HCT116 (cell line): ENCODE measurements around the gene OSBPL8.

ENCODE experiments used
- EZH2 ChIP-seq: fragments of 200-600 bp; sonication (generic); IDR thresholded peaks from 2 replicates; pipeline ENCODE4 v1.6.1; 2017; ENCODE audit warnings: antibody characterized with exemption, mixed run types
- POLR2A ChIP-seq: IDR thresholded peaks from 2 replicates; pipeline ENCODE4 v1.7.0; 2011; ENCODE audit warnings: borderline replicate concordance; ENCODE audit not compliant: insufficient read depth, insufficient read length; ENCODE audit errors: extremely low read depth
- POLR2AphosphoS5 ChIP-seq: IDR thresholded peaks from 2 replicates; pipeline ENCODE4 v1.6.1; 2011; ENCODE audit warnings: mild to moderate bottlenecking, low read depth, low read length, moderate library complexity
- RAD21 ChIP-seq: IDR thresholded peaks from 2 replicates; pipeline ENCODE4 v1.6.1; 2012; ENCODE audit warnings: low read depth, mild to moderate bottlenecking
- SIN3A ChIP-seq: IDR thresholded peaks from 2 replicates; pipeline ENCODE4 v1.6.1; 2012; ENCODE audit warnings: low read depth
- TCF7L2 ChIP-seq: IDR thresholded peaks from 2 replicates; pipeline ENCODE4 v1.7.0; 2011; ENCODE audit warnings: borderline replicate concordance, inconsistent platforms; ENCODE audit not compliant: insufficient read depth, insufficient read length; ENCODE audit errors: extremely low read depth
- YY1 ChIP-seq: IDR thresholded peaks from 2 replicates; pipeline ENCODE4 v1.6.1; 2011; ENCODE audit warnings: low read length, low read depth, moderate library complexity, mild to moderate bottlenecking; ENCODE audit not compliant: insufficient replicate concordance; ENCODE audit errors: extremely low read depth
- ZFX ChIP-seq: fragments of 450-650 bp; IDR thresholded peaks from 2 replicates; pipeline ENCODE4 v1.6.1; 2017
- ZNF274 ChIP-seq: fragments of 200-500 bp; sonication (Bioruptor generic); IDR thresholded peaks from 2 replicates; pipeline ENCODE4 v1.6.1; 2014; ENCODE audit warnings: mild to moderate bottlenecking, low read depth, low read length, inconsistent platforms
- TF ChIP-seq, protein P1 (sequence below), 3 experiments: fragments of 200-600 bp in 1 of 3; sonication (generic) in 1 of 3; IDR thresholded peaks in 2 of 3; conservative IDR thresholded peaks in 1 of 3; 2 replicates each; pipeline ENCODE4 v1.5.1; 2012 to 2017; ENCODE audit warnings: low read depth in 2 of 3, low read length in 2 of 3, antibody characterized with exemption in 1 of 3, borderline replicate concordance in 1 of 3, control low read depth in 1 of 3, mild to moderate bottlenecking in 1 of 3, mixed read lengths in 1 of 3, mixed run types in 1 of 3, moderate library complexity in 1 of 3; ENCODE audit not compliant: insufficient read depth in 1 of 3
- TF ChIP-seq, protein P2 (sequence below): IDR thresholded peaks from 2 replicates; pipeline ENCODE4 v1.6.1; 2012; ENCODE audit warnings: low read depth
- TF ChIP-seq, protein P3 (sequence below): IDR thresholded peaks from 2 replicates; pipeline ENCODE4 v1.6.1; 2012
- TF ChIP-seq, protein P4 (sequence below): IDR thresholded peaks from 2 replicates; pipeline ENCODE4 v1.6.1; 2011; ENCODE audit warnings: mild to moderate bottlenecking, low read length, moderate library complexity; ENCODE audit not compliant: insufficient replicate concordance; ENCODE audit errors: extremely low read depth

DNA sequence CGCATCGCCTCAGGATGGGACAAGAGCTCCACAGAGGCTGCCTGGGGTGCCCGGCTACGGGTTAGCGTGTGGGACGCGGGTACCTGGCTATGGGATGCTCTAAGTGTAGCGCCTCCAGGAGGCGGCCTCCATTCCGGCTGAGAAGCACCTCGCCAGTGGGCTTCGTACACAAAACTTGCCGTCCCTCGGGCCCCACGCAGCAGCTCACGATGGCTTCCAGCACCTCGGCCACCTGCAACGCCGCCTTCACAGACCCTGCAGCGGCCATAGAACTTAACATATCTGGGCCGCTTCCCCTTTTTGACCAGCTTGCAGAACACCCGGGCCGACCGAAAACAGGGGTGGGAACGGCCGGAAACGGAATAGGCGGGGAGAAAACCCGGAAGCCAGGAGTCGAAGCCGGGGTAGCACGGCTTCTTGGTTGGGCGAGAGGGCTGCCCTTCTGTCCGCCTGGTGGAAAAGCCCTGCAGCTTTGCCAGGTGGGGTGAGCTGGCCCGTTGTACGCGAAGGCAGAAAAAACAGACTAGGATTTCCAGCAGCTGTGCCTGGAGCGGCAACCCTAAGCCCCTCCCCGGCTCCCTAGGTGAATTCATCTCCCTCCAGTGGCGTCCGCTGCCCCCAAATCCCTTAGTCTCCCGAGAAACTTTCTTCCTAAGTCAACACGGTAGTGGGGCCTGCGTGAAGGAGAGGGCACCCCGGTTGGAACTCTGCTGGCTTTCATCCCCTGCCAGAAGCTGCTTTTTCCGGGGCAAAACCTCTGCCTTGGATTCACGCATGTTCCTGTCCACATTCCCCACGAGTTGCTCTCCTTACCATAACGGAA, 211.3 kb downstream of the OSBPL8 start, which contains the start of gene BBS10:
- TF ChIP-seq, protein P1, sequence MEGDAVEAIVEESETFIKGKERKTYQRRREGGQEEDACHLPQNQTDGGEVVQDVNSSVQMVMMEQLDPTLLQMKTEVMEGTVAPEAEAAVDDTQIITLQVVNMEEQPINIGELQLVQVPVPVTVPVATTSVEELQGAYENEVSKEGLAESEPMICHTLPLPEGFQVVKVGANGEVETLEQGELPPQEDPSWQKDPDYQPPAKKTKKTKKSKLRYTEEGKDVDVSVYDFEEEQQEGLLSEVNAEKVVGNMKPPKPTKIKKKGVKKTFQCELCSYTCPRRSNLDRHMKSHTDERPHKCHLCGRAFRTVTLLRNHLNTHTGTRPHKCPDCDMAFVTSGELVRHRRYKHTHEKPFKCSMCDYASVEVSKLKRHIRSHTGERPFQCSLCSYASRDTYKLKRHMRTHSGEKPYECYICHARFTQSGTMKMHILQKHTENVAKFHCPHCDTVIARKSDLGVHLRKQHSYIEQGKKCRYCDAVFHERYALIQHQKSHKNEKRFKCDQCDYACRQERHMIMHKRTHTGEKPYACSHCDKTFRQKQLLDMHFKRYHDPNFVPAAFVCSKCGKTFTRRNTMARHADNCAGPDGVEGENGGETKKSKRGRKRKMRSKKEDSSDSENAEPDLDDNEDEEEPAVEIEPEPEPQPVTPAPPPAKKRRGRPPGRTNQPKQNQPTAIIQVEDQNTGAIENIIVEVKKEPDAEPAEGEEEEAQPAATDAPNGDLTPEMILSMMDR (IDR thresholded peaks at IDR 0.05 in 2 of 3, conservative IDR thresholded peaks at IDR 0.05 in 1 of 3; ENCODE audit: borderline replicate concordance in 1 of 3, insufficient read depth in 1 of 3, low read depth in 2 of 3, low read length in 2 of 3), result peak; percentile 33 to 63 (median 49); a peak in 4 of 6 replicates
- no peak for TF ChIP-seq EZH2
- TF ChIP-seq POLR2AphosphoS5, result peak; percentile 85
- TF ChIP-seq, protein P2, sequence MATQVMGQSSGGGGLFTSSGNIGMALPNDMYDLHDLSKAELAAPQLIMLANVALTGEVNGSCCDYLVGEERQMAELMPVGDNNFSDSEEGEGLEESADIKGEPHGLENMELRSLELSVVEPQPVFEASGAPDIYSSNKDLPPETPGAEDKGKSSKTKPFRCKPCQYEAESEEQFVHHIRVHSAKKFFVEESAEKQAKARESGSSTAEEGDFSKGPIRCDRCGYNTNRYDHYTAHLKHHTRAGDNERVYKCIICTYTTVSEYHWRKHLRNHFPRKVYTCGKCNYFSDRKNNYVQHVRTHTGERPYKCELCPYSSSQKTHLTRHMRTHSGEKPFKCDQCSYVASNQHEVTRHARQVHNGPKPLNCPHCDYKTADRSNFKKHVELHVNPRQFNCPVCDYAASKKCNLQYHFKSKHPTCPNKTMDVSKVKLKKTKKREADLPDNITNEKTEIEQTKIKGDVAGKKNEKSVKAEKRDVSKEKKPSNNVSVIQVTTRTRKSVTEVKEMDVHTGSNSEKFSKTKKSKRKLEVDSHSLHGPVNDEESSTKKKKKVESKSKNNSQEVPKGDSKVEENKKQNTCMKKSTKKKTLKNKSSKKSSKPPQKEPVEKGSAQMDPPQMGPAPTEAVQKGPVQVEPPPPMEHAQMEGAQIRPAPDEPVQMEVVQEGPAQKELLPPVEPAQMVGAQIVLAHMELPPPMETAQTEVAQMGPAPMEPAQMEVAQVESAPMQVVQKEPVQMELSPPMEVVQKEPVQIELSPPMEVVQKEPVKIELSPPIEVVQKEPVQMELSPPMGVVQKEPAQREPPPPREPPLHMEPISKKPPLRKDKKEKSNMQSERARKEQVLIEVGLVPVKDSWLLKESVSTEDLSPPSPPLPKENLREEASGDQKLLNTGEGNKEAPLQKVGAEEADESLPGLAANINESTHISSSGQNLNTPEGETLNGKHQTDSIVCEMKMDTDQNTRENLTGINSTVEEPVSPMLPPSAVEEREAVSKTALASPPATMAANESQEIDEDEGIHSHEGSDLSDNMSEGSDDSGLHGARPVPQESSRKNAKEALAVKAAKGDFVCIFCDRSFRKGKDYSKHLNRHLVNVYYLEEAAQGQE, result no peak
- TF ChIP-seq POLR2A, result peak; percentile 5
- peak; percentile 68 for TF ChIP-seq YY1
- TF ChIP-seq, protein P3, sequence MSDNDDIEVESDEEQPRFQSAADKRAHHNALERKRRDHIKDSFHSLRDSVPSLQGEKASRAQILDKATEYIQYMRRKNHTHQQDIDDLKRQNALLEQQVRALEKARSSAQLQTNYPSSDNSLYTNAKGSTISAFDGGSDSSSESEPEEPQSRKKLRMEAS, result peak; percentile 30; the same call in 1 of the 2 replicates
- TF ChIP-seq, protein P4, sequence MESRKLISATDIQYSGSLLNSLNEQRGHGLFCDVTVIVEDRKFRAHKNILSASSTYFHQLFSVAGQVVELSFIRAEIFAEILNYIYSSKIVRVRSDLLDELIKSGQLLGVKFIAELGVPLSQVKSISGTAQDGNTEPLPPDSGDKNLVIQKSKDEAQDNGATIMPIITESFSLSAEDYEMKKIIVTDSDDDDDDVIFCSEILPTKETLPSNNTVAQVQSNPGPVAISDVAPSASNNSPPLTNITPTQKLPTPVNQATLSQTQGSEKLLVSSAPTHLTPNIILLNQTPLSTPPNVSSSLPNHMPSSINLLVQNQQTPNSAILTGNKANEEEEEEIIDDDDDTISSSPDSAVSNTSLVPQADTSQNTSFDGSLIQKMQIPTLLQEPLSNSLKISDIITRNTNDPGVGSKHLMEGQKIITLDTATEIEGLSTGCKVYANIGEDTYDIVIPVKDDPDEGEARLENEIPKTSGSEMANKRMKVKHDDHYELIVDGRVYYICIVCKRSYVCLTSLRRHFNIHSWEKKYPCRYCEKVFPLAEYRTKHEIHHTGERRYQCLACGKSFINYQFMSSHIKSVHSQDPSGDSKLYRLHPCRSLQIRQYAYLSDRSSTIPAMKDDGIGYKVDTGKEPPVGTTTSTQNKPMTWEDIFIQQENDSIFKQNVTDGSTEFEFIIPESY, result no peak
- peak; percentile 42 for TF ChIP-seq ZFX
- no peak for TF ChIP-seq ZNF274
- peak; percentile 44 for TF ChIP-seq RAD21
- no peak for TF ChIP-seq TCF7L2
- TF ChIP-seq SIN3A, result peak; percentile 69
